Endothelial cell of umbilical vein (primary cell): ENCODE results near the gene KLK14. TPM values are rescaled to one million over a fixed set of nuclear protein-coding genes. Genes with fewer than 3 reads are reported as not detected.

Source experiments
- BruUV-seq: library from RNA; stranded (reverse); fragments of 400-500 nt; replicated peaks from 2 replicates; lab custom pipeline; 2021; lab: Mats Ljungman, UMichigan
- CTCF ChIA-PET: fragments of 300-600, 350-600 bp; sonication (Branson Sonifier 250); formaldehyde crosslinking; loops from one replicate; lab custom pipeline; 2021; ENCODE audit warnings: antibody characterized with exemption, inconsistent platforms; lab: Charles Lee
- POLR2A ChIA-PET: fragments of 300-600, 350-600 bp; sonication (Branson Sonifier 250); formaldehyde crosslinking; loops from one replicate; lab custom pipeline; 2021; ENCODE audit warnings: antibody characterized with exemption, inconsistent platforms; lab: Charles Lee
- DNase-seq: peaks from one replicate; pipeline ENCODE4 v3.0.0-alpha.2; 2011; ENCODE audit warnings: low read depth, low spot score
- FAIRE-seq: peaks from 2 replicates; lab custom pipeline; 2011; peaks lifted over from hg19 to GRCh38; lab: Jason Lieb, UNC
- H2AFZ ChIP-seq: 2 replicates; pipeline ENCODE4 v1.6.0; 2012; ENCODE audit warnings: low read depth, low read length, control low read depth, inconsistent platforms
- H3K27ac ChIP-seq: 2 replicates; pipeline ENCODE4 v1.5.1; 2011; ENCODE audit warnings: low read depth, mild to moderate bottlenecking, control low read depth, low read length, moderate library complexity; ENCODE audit not compliant: insufficient read depth
- H3K27me3 ChIP-seq, 2 experiments: 2 replicates each; pipeline versions ENCODE4 v1.6.0 to v1.6.1; 2011; ENCODE audit warnings: low read length in 2 of 2, mixed read lengths in 1 of 2; ENCODE audit not compliant: control insufficient read depth in 2 of 2, insufficient read depth in 2 of 2
- H3K36me3 ChIP-seq, 2 experiments: 2 replicates in 1 of 2; 3 replicates in 1 of 2; pipeline ENCODE4 v1.5.1; 2011; ENCODE audit warnings: low read length in 2 of 2, mild to moderate bottlenecking in 1 of 2, moderate library complexity in 1 of 2; ENCODE audit not compliant: control insufficient read depth in 2 of 2, insufficient read depth in 2 of 2; ENCODE audit errors: extremely low read depth in 1 of 2
- H3K4me1 ChIP-seq: 3 replicates; pipeline ENCODE4 v1.5.1; 2011; ENCODE audit warnings: mild to moderate bottlenecking, low read length; ENCODE audit not compliant: control insufficient read depth, insufficient read depth; ENCODE audit errors: extremely low read depth
- H3K4me2 ChIP-seq: 2 replicates; pipeline ENCODE4 v1.6.1; 2011; ENCODE audit warnings: low read length, control low read depth, mixed read lengths; ENCODE audit not compliant: insufficient read depth
- H3K4me3 ChIP-seq, 3 experiments: fragments of 200-600 bp in 1 of 3; sonication (generic), shearing (Covaris generic) in 1 of 3; replicated peaks in 1 of 3; 2 replicates each; pipeline ENCODE4 v1.5.1; 2011 to 2016; ENCODE audit warnings: control low read depth in 3 of 3, low read length in 3 of 3, mild to moderate bottlenecking in 2 of 3, inconsistent platforms in 1 of 3, low read depth in 1 of 3, moderate library complexity in 1 of 3; ENCODE audit not compliant: insufficient read depth in 1 of 3
- H3K79me2 ChIP-seq: 2 replicates; pipeline ENCODE4 v1.6.0; 2012; ENCODE audit warnings: low read length, inconsistent platforms; ENCODE audit not compliant: control insufficient read depth, insufficient read depth
- H3K9ac ChIP-seq: replicated peaks from 2 replicates; pipeline ENCODE3; 2011; ENCODE audit warnings: low read length, control low read depth; ENCODE audit not compliant: insufficient read depth; ENCODE audit errors: extremely low read depth
- H3K9me1 ChIP-seq: replicated peaks from 3 replicates; pipeline ENCODE4 v1.6.0; 2011; ENCODE audit warnings: mild to moderate bottlenecking, low read length; ENCODE audit not compliant: control insufficient read depth, insufficient read depth; ENCODE audit errors: extremely low read depth
- H3K9me3 ChIP-seq: replicated peaks from 2 replicates; pipeline ENCODE4 v1.5.1; 2012; ENCODE audit warnings: low read length, inconsistent platforms; ENCODE audit not compliant: control insufficient read depth, insufficient read depth
- H4K20me1 ChIP-seq: replicated peaks from 2 replicates; pipeline ENCODE3; 2011; ENCODE audit warnings: mild to moderate bottlenecking, low read length; ENCODE audit not compliant: control insufficient read depth, insufficient read depth; ENCODE audit errors: extremely low read depth
- CTCF ChIP-seq, 2 donors: IDR thresholded peaks; 1 replicate in 1 of 2; 2 replicates in 1 of 2; pipeline ENCODE4 v1.5.1; 2011; ENCODE audit warnings: low read length in 2 of 2, mild to moderate bottlenecking in 2 of 2, moderate library complexity in 2 of 2, control low read depth in 1 of 2, inconsistent platforms in 1 of 2, low read depth in 1 of 2; ENCODE audit not compliant: insufficient read depth in 1 of 2; ENCODE audit errors: extremely low read depth in 1 of 2
- EZH2 ChIP-seq: IDR thresholded peaks from 2 replicates; pipeline ENCODE4 v1.6.1; 2012; ENCODE audit warnings: borderline replicate concordance, low read depth, mild to moderate bottlenecking, moderate library complexity, low read length, inconsistent platforms; ENCODE audit not compliant: severe bottlenecking
- FOS ChIP-seq: IDR thresholded peaks from 2 replicates; pipeline ENCODE4 v1.6.1; 2011; ENCODE audit warnings: mild to moderate bottlenecking, low read length, moderate library complexity, borderline replicate concordance; ENCODE audit not compliant: insufficient read depth
- GATA2 ChIP-seq: IDR thresholded peaks from 2 replicates; pipeline ENCODE4 v1.7.0; 2011; ENCODE audit warnings: low read depth, mild to moderate bottlenecking, moderate library complexity, mixed read lengths, low read length; ENCODE audit not compliant: insufficient read length, insufficient read depth
- JUN ChIP-seq: IDR thresholded peaks from 2 replicates; pipeline ENCODE4 v1.6.1; 2011; ENCODE audit warnings: borderline replicate concordance, low read depth; ENCODE audit not compliant: insufficient read length, insufficient read depth
- MAX ChIP-seq: IDR thresholded peaks from 2 replicates; pipeline ENCODE4 v1.6.1; 2011; ENCODE audit not compliant: insufficient read depth, insufficient read length
- MYC ChIP-seq: IDR thresholded peaks from one replicate; pipeline ENCODE4 v1.6.1; 2011; ENCODE audit warnings: mild to moderate bottlenecking, low read depth, low read length
- POLR2A ChIP-seq: IDR thresholded peaks from 2 replicates; pipeline ENCODE4 v1.6.1; 2012; ENCODE audit warnings: low read depth, mild to moderate bottlenecking, control low read depth, low read length
- POLR2AphosphoS5 ChIP-seq: IDR thresholded peaks from 2 replicates; pipeline ENCODE4 v1.6.1; 2012; ENCODE audit warnings: low read depth, mild to moderate bottlenecking, control low read depth, low read length, moderate library complexity; ENCODE audit not compliant: insufficient read depth
- dilution Hi-C: fragments of 300-500 bp; cut with MboI; formaldehyde crosslinking; loops from one replicate; pipeline ENCODE4 v1.15.0; 2019; ENCODE audit warnings: low sequenced_read_pairs; ENCODE audit not compliant: extremely low pct_ligation_motif_present
- intact Hi-C: fragments of 100-400 bp; cut with micrococcal nuclease; formaldehyde crosslinking; loops from one replicate; pipeline ENCODE4 v1.10.0; 2022
- polyA plus RNA-seq, 4 experiments: library from polyadenylated mRNA; depleted of rRNA in 3 of 4; stranded (reverse) in 3 of 4; unstranded in 1 of 4; fragments of >200 nt; gene quantifications; 2 replicates each; pipeline versions ENCODE4 v1.2.1 to v1.2.3, GENCODE V29; 2011 to 2012; ENCODE audit warnings: missing spikeins in 1 of 4
- total RNA-seq: library from RNA; stranded (reverse); gene quantifications from 2 replicates; pipeline ENCODE4 v1.2.3, GENCODE V29; 2021

KLK14 gene
- total and polyA plus RNA-seq, 2 donors (not counting 3 experiments of a cell fraction or from before 2014, with no cell fraction given) = 0.12 TPM; not detected in 1

GRCh38 chr19:51127755-51128154 is 45.1 kb upstream of the KLK14 start:
- FAIRE-seq = peak; percentile 48

GRCh38 chr19:51127032-51127431 is 44.3 kb upstream of the KLK14 start:
- no peaks in the 10 kb centered on the region for H3K9me3 ChIP-seq
- dilution Hi-C loops (no loop called here), intact Hi-C loops (no loop called here)
- CTCF ChIA-PET = interaction anchor here (1.9 kb wide), 1 partner anchor 106 kb away, joined by 5 read pairs; no protein-coding TSS in a partner anchor
- BruUV-seq = no TSS peak
- H3K36me3 ChIP-seq = no peaks in the 10 kb centered on the region
- H3K27me3 ChIP-seq = no peaks in the 10 kb centered on the region
- H3K9ac ChIP-seq = no peak overlapping the region
- no peak overlapping the region for H3K4me3 ChIP-seq
- no peaks in the 10 kb centered on the region for H3K9me1 ChIP-seq
- POLR2A ChIA-PET = no interaction called here
- peaks cover 8% of the 10 kb centered on the region for H3K4me1 ChIP-seq
- no peaks in the 10 kb centered on the region for H3K79me2 ChIP-seq
- FAIRE-seq = no peak
- no peak overlapping the region for H3K27ac ChIP-seq
- DNase-seq = no peak
- no peak overlapping the region for H3K4me2 ChIP-seq
- TF ChIP-seq CTCF (IDR thresholded peaks at IDR 0.05; ENCODE audit: extremely low read depth in 1 of 2, insufficient read depth in 1 of 2, low read depth in 1 of 2, low read length in 2 of 2) (no peak), POLR2AphosphoS5 (no peak), MYC (no peak), EZH2 (no peak), GATA2 (no peak), MAX (no peak), JUN (no peak), FOS (no peak), POLR2A (no peak)
- H2AFZ ChIP-seq = no peak overlapping the region
- H4K20me1 ChIP-seq = no peaks in the 10 kb centered on the region

More at GRCh38 chr19:51127755-51128154, 45.1 kb upstream of the KLK14 start:
- TF ChIP-seq MYC (no peak), FOS (peak; percentile 29), JUN (no peak)
- no peak for DNase-seq
- dilution Hi-C loops (no loop called here), intact Hi-C loops (no loop called here)
- H3K9ac ChIP-seq = no peak overlapping the region
- H3K79me2 ChIP-seq = no peaks in the 10 kb centered on the region
- H3K36me3 ChIP-seq = no peaks in the 10 kb centered on the region
- H3K4me2 ChIP-seq = no peak overlapping the region
- peaks cover 8% of the 10 kb centered on the region for H3K4me1 ChIP-seq
- H4K20me1 ChIP-seq = no peaks in the 10 kb centered on the region
- no peaks in the 10 kb centered on the region for H3K9me1 ChIP-seq
- POLR2A ChIA-PET = no interaction called here
- H3K4me3 ChIP-seq = no peak overlapping the region
- CTCF ChIA-PET = interaction anchor here (1.9 kb wide), 1 partner anchor 107 kb away, joined by 5 read pairs; no protein-coding TSS in a partner anchor
- no peaks in the 10 kb centered on the region for H3K27me3 ChIP-seq
- no peak overlapping the region for H2AFZ ChIP-seq
- H3K9me3 ChIP-seq = no peaks in the 10 kb centered on the region
- no peak overlapping the region for H3K27ac ChIP-seq
- no TSS peak for BruUV-seq
